DMS 273 (cell line): Measurements from ENCODE around the gene PANK2.
"Not testable (repeated sequence)": the region's sequence is repeated elsewhere in the genome, so short reads cannot be mapped to it uniquely, and the experiment has no call there.

Source experiments
- DNase-seq: peaks from one replicate; lab custom pipeline; 2025; ENCODE audit not compliant: unreplicated experiment; lab: John Stamatoyannopoulos, UW

Gene PANK2

GRCh38 chr20:3900187-3900604, 11.0 kb downstream of the PANK2 start:
- DNase-seq: no peak

- no peak for DNase-seq
Observed at GRCh38 chr20:3901028-3901705, 12.0 kb downstream of the PANK2 start.

GRCh38 chr20:3901706-3902440, 12.7 kb downstream of the PANK2 start:
- DNase-seq: no peak

GRCh38 chr20:3902446-3902845, 13.3 kb downstream of the PANK2 start:
- no peak for DNase-seq

GRCh38 chr20:3904224-3904623, 15.0 kb downstream of the PANK2 start:
- no peak for DNase-seq

GRCh38 chr20:3904857-3905256, 15.7 kb downstream of the PANK2 start:
- DNase-seq: no peak

- DNase-seq: not testable (repeated sequence)
Observed at GRCh38 chr20:3906744-3907721, 17.8 kb downstream of the PANK2 start.

GRCh38 chr20:3908667-3909066, 19.5 kb downstream of the PANK2 start:
- DNase-seq: no peak

- no peak for DNase-seq
Observed at GRCh38 chr20:3909952-3910366, 20.8 kb downstream of the PANK2 start.

GRCh38 chr20:3910853-3911252, 21.7 kb downstream of the PANK2 start:
- no peak for DNase-seq

- DNase-seq: no peak
Observed at GRCh38 chr20:3911956-3912355, 22.8 kb downstream of the PANK2 start.

GRCh38 chr20:3914446-3914845, 25.3 kb downstream of the PANK2 start:
- no peak for DNase-seq

- DNase-seq: no peak
Observed at GRCh38 chr20:3915691-3916090, 26.5 kb downstream of the PANK2 start.

GRCh38 chr20:3916364-3916763, 27.2 kb downstream of the PANK2 start:
- no peak for DNase-seq

- no peak for DNase-seq
Observed at GRCh38 chr20:3919352-3919751, 30.2 kb downstream of the PANK2 start.

GRCh38 chr20:3922223-3922982, 33.2 kb downstream of the PANK2 start:
- no peak for DNase-seq

- DNase-seq: no peak
Observed at GRCh38 chr20:3922983-3923339, 33.8 kb downstream of the PANK2 start.

GRCh38 chr20:3923818-3924217, 34.6 kb downstream of the PANK2 start:
- DNase-seq: peak; percentile 38

GRCh38 chr20:3924304-3925112, 35.3 kb downstream of the PANK2 start:
- DNase-seq: peak; percentile 36

- no peak for DNase-seq
Observed at GRCh38 chr20:3925113-3925695, 36.0 kb downstream of the PANK2 start.
